Measurements from ENCODE around the gene RPL37A.

Gene RPL37A

GRCh38 chr2:216490061-216490460 lies 8.6 kb upstream of the RPL37A start:
- DNase-seq (ENCODE audit: low spot score) = no peak

GRCh38 chr2:216491793-216492596 lies 6.6 kb upstream of the RPL37A start:
- no peak for DNase-seq (ENCODE audit: low spot score)

DNA sequence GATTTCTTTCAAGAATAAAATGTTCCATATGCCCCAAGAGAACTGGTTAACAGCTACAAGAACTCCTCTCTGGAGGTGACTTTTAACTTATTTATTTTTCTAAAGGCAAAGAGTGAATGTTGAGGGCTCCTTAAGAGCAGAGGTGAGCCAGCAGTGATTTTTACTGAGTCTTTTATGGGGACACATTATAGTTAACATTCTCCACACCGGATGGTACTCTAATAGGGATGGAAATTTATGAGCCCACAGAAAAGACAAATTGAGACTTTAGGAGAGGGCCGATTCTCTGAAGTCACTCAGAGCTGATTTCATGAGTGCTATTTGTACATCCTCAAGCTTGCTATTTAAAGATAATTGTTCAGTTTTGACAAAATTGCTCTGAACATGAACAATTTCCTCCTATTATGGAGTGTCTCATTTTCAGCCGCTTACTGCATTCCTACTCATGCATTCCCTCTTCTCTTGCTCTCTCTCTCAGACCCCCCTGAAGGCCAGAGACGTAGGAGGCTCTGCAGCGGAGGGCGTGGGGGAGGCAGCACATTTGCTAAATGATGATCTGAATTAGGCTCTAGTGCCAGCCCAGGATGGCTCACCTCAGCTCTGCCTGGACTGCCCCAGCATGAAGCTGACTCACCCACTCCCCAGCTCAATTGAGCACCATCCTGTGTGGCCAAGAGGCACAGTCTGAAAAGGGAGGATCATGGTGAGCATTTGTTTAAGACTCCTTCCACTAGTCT lies 5.9 kb upstream of the RPL37A start:
- no peak for DNase-seq (ENCODE audit: low spot score)

- DNase-seq (ENCODE audit: low spot score) = no peak
These were observed 5.3 kb upstream of the RPL37A start for GRCh38 chr2:216493334-216493685.

GRCh38 chr2:216495656-216496055 lies 3.0 kb upstream of the RPL37A start:
- no peak for DNase-seq (ENCODE audit: low spot score)

- no peak for DNase-seq (ENCODE audit: low spot score)
These were observed 1.1 kb upstream of the RPL37A start for GRCh38 chr2:216497382-216498069.

DNA sequence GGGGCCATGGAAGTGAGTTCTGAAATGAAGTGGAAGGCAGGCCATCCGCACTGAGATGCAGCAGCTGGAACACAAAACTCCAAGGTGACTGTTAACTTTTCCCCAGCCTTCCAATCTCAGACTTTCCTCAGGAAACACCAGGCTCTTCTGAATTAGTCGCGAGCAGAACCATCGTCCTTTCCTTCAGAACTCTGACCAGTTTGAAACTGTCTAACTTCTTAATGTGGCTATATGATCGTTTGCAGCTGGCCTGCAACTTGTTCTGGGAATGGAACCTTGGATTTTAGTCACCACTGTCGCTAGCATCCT lies 620 bp upstream of the RPL37A start:
- DNase-seq (ENCODE audit: low spot score) = no peak

- DNase-seq (ENCODE audit: low spot score) = no peak
These were observed 1.1 kb downstream of the RPL37A start for GRCh38 chr2:216499641-216500218.

DNA sequence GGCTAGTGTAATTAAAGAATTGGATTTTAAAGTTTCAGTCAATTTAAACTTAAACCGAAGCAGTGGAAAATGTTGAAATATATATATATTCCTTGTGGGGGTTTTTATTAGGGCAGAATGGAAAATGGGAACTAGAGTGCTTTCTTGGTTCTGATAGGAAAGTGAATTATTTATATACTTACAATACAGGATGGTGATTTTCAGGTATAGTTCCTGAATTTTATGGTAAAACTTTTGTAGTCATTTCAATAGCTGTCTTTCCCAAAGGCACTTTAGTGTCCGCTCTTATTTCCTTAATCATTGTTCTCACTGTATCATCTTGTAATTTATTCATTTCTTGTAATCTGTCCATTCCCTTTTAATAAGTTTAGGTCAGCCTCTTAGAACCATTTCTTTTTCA lies 1.9 kb downstream of the RPL37A start:
- no peak for DNase-seq (ENCODE audit: low spot score)

DNA sequence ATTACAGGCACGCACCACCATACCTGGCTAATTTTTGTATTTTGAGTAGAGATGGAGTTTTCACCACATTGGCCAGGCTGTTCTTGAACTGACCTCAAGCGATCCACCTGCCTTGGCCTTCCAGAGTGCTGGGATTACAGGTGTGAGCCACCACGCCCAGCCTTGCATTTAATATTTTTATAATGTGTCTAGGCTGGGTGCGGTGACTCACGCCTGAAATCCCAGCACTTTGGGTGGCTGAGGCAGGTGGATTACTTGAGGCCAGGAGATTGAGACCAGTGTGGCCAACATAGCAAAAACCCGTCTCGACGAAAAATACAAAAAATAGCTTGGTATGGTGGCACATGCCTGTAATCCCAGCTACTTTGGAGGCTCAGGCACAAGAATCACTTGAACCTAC lies 3.2 kb downstream of the RPL37A start:
- no peak for DNase-seq (ENCODE audit: low spot score)

DNA sequence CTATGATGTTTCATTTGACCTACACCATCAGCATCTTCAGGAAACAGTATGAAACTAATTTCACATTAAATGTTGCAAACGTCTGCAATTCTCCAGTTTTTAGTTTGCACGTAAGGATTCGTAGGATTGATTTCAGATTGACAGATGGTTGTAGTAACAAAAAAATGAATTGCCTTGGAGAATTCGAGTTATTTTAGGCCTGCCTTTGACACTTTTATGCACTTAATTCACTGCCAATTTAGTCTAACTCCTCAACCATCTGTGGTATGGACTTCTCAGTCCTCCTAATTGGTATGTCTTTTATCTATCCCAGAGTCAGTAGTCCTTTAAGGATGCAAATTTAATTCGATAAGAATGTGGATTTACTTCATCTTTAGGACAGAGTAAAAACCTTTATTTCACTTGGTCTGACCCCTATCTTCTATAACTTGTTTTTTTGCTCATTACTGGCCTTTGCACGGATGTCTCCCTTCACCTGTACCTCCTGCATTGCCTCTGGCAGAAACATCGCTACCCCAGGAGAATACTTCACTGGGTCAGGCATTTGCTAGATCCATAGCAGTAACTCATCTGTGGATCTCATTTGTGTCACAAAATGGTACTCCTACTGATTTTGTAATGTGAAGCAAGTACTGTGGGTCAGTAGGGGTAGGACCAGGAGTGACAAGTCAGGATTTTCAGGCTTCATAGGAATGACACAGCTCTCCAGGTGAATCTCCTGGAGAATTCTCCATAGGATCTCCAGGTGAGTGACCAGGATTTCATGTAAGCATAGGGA lies 3.9 kb downstream of the RPL37A start:
- no peak for DNase-seq (ENCODE audit: low spot score)

GRCh38 chr2:216503159-216503629 lies 4.5 kb downstream of the RPL37A start:
- no peak for DNase-seq (ENCODE audit: low spot score)

GRCh38 chr2:216503697-216504375 lies 5.2 kb downstream of the RPL37A start:
- DNase-seq (ENCODE audit: low spot score) = no peak

- DNase-seq (ENCODE audit: low spot score) = no peak
These were observed 5.7 kb downstream of the RPL37A start for GRCh38 chr2:216504376-216504762.

DNA sequence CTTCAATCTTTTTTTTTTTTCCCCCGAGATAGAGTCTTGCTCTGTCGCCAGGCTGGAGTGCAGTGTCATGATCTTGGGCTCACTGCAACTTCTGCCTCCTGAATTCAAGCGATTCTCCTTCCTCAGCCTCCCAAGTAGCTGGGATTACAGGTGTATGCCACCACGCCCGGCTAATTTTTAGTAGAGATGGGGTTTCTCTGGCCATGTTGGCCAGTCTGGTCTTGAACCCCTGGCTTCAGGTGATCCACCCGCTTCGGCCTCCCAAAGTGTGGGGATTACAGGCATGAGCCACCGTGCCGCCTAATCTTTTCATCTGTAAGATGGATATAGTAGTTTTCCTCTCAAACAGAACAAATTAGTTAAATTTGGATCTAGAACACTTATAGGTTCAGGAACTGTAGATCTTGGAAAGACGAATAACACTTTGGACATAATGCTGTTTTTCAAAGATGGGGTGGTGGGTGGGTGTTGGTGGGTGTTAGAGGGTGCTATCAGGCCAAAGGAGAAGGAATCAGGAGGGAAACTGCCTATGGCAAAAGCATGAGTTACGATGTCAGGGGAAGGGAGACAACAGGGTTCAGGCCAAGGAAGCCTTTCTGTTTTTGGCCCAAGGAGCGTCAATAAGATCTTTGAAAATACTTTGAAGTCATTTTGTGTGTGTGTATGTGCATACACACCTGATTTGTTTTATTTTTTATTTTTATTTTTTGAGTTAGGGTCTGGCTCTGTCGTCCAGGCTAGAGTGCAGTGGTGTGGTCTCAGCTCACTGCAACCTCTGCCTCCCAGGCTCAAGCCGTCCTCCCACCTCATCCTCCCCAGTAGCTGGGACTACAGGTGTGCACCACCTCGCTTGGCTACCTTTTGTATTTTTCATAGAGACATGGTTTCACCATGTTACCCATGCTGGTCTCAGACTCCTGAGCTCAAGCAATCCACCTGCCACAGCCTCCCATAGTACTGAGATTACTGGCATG lies 6.8 kb downstream of the RPL37A start:
- DNase-seq (ENCODE audit: low spot score) = no peak

GRCh38 chr2:216507220-216508160 lies 8.8 kb downstream of the RPL37A start:
- DNase-seq (ENCODE audit: low spot score) = no peak

- DNase-seq (ENCODE audit: low spot score) = no peak
These were observed 9.6 kb downstream of the RPL37A start for GRCh38 chr2:216508229-216508628.

GRCh38 chr2:216516730-216517350 lies 18.2 kb downstream of the RPL37A start:
- DNase-seq (ENCODE audit: low spot score) = peak; percentile 17

Data from hematopoietic multipotent progenitor cell treated with erythropoietin and hydrocortisone succinate and interleukin-3 and kit ligand, for 17 days (in vitro differentiated cells).